Glomerular visceral epithelial cell (primary cell): ENCODE measurements around the gene FNDC3A.
A peak's percentile ranks its signal among the peaks of the same experiment; 100 is the strongest.
"Not testable (repeated sequence)": the region's sequence is repeated elsewhere in the genome, so short reads cannot be mapped to it uniquely, and the experiment has no call there.

Experiments used
- DNase-seq: peaks from one replicate; pipeline ENCODE4 v3.0.0-alpha.2; 2016; ENCODE audit errors: extremely low spot score

Gene FNDC3A

DNA sequence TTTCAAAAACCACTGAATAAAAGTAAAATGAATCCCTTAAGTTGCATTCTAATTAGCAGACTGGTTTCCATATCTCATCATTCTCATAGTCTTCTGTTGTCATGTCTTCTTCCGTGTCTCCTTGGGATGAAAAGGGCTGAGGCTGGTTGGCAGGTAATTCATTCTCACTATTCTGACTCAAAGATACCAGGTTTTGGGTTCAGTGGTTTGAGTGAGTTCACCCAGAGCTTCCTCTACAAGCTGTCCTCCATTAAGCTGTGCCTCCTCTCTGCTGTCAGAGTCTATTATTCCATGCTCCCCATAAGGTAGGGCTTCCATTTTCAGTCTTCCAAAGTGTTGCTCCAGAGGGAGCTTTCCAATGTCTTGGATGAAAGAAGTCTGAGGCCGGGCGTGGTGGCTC is 68.3 kb downstream of the FNDC3A start:
- no peak for DNase-seq

DNA sequence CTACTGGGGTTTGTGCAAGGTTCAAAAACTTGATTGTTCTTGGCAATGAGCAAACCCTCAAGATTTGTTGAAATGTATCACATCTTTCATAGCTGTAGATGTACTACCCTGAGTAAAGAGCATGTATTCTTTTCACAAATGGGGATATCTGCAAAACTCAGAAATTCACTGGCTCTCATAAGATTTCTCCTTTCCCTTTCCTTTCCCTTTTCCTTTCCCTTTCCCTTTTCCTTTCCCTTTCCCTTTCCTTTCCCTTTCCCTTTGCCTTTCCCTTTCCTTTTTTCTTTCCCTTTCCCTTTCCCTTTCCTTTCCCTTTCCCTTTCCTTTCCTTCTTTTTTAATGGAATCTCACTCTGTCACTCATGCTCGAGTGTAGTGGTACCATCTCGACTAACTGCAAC is 69.1 kb downstream of the FNDC3A start:
- no peak for DNase-seq

GRCh38 chr13:49046002-49046401 is 70.3 kb downstream of the FNDC3A start:
- DNase-seq: no peak

DNA sequence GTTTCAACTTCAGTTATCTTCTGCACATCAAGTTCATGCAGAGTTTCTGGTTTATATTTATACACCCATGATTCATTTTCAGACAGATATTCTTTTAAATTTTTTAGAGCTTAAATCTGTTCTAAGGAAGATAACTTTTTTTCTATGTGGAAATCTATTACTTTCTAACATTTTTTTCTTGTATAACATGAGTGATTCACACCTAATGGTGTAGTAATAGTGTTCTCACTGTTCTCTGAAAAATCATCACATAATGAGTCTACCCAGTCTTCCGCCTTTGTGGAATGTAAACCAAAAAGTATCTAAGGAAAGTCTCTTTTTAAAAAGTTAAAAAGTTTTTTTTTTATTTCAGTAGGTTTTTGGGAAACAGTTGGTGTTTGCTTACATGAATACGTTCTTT is 70.8 kb downstream of the FNDC3A start:
- no peak for DNase-seq

DNA sequence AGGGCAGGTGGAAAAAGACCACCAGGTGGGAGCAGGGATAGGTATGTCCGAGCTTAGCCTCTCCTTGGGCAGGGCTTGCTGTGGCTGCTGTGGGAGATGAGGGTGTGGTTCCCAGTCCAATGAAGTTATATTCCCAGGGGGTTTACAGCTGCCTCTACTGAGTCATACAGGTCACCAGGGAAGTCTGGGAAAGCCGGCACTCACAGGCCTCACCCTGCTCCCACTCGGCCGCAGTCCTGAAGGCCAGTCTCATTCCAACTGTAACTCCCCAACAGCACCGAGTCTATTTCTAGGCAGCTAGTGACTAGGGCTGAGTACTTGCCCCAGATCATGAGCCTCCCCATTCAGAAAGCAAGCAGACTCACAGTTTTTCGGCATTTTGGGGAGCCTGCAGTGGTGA is 77.1 kb downstream of the FNDC3A start:
- DNase-seq: no peak

DNA sequence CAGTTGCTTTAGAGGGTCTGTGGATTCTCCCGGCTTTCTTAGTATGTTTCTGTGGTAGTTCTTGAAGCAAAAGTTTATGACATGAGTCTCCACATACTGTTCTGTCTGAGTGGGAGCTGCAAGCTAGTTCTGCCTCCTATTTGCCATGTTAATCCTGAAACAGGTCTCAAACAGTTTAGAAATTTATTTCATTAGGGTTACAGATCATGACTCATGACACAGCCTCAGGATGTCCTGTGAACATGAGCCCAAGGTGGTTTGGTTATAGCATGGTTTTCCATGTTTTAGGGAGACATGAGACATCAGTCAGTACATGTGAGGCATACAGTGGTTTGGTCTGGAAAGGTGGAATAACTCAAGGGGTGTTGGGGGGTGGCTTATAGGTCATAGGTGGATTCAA is 77.5 kb downstream of the FNDC3A start:
- DNase-seq: no peak

DNA sequence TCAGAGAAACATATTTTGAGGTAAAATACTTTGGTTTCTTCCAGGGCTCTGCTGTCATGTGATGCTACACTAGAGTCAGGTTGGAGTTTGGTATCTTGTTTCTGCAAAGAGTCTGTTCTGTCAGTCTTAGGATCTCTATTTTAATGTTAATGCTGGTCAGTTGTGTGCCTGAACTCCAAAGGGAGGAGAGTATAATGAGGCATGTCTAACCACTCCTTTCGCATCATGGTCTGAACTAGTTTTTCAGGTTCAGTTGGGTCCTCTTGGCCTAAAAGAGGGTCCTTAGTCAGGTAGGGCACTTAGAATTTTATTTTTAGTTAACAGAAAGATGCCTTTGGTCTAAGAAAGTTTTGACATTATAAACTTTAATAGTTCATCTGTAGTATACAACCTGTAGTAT is 78.2 kb downstream of the FNDC3A start:
- no peak for DNase-seq

DNA sequence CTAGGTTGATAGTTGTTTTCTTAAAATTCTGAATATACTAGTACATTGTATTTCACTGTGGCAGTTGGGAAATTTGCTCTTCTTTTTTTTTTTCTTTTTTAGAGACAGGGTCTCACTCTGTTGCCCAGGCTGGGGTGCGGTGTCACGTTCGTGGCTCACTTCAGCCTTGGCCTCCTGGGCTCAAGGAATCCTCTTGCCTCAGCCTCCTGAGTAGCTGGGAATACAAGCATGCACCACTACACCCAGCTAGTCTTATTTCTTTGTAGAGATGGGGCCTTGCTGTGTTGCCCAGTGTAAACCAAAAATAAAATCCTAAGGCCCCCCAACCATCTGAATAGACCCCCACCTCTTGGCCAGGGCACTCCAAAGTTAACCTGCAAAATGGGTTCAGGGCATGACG is 79.3 kb downstream of the FNDC3A start:
- no peak for DNase-seq

DNA sequence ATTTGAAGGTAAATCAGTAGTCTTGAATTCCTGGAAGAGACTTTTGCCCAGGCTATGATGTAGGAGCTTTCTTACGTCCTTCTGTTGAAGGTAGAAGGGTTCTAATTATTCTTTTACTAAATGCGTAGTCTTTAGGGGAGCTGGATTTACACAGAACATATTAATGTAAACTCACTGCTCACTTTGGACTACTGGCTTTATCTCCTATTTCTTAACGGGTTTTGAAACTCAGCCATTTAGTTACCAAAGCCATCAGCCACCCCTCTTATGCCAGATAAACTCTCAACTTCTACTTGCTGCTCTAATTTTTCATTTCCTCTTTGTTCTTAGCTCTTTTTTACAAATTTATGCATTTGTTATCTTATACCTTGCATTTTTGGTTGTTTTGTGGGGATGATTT is 81.5 kb downstream of the FNDC3A start:
- no peak for DNase-seq

- DNase-seq: no peak
Observed at GRCh38 chr13:49058761-49059160, 83.0 kb downstream of the FNDC3A start.

DNA sequence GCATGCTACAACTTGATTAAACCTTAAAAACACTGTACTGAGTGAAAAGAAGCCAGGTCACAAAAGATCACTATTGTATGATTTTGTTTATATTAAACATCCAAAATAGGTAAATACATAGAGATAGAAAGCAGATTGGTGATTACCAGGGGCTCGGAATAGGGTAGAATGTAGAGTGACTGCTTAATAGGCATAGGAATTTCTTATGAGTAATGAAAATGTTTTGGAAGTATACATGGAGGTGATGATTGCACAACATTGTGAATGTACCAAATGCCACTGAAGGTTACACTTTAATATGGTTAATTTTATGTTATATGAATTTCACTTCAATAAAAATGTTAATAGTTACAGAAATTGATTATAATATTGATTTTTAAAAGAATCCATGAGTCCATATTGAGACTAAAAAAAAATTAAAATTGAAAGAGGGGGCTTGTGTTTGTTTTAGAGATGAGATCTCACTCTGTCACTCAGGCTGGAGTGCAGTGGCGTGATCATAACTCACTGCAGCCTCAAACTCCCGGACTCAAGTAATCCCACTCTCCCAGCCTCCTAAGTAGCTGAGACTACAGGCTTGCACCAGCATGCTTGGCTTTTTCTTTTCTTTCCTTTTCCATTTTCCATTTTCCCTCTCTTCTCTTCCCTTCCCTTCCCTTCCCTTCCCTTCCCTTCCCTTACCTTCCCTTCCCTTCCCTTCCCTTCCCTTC is 85.1 kb downstream of the FNDC3A start:
- DNase-seq: no peak

DNA sequence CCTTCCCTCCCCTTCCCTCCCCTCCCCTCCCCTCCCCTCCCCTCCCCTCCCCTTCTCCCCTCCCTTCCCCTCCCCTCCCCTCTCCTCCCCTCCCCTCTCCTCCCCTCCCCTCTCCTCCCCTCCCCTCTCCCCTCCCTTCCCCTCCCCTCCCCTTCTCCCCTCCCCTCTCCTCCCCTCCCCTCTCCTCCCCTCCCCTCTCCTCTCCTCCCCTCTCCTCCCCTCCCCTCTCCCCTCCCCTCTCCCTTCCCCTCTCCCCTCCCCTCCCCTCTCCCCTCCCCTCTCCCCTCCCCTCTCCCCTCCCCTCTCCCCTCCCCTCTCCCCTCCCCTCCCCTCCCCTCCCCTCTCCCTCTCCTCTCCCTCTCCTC is 85.7 kb downstream of the FNDC3A start:
- DNase-seq: not testable (repeated sequence)

- DNase-seq: no peak
Observed at GRCh38 chr13:49062297-49062896, 86.7 kb downstream of the FNDC3A start.

DNA sequence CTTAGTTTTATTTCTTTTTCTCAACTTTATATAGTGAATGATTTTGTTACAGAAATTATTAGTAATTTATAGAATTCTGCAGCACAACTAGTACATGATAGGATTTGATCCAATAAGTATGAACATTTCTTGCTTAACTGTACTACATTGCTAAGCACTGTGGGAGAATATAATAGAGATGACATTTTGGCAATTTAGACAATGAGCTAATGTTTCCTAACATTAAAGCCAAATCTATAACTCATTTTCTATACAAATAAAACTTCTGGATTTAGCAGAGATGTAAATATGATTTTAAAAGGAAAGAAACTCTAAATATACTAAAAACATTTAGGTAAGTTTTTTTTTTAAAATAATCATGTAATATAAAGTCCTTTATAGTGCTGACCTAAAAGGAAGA is 87.3 kb downstream of the FNDC3A start:
- DNase-seq: no peak

GRCh38 chr13:49063497-49063896 is 87.8 kb downstream of the FNDC3A start:
- DNase-seq: no peak

DNA sequence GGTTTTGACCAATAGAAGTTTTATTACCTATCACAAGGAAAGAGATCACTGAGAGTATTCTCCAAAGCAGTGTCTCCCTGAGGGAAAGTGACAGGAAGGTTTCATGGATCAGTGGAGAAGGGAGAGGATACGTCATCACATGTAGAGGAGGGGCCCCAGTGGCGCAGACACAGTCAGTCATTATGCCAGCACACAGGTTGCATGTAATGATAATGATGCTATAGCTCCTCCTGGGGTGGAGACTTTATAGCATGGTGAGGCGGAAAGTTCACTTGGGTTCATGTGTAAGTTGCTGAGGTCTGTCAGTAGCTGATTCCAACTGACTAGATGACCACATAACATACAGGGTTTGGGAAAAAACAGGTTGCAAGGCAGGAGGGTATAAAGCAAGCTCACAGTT is 88.8 kb downstream of the FNDC3A start:
- DNase-seq: peak; percentile 11

DNA sequence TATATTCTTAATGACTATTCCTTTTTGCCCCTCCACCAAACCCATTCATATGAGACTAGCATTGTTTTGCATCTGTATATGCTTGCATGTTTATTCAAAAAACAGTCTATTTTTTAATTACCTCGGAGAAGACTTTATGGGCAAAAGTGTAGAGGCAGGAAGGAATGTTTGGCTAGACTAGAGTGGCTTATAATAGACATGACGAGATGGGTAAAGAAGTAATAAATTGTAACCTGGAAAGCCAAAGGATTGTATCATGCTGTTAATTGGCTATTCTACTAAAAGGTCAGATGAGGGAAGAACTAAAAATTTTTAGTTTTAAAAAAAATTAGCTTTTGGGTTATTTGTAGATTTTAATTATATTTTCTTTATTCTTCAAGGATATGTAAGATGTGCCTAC is 91.1 kb downstream of the FNDC3A start:
- DNase-seq: no peak

DNA sequence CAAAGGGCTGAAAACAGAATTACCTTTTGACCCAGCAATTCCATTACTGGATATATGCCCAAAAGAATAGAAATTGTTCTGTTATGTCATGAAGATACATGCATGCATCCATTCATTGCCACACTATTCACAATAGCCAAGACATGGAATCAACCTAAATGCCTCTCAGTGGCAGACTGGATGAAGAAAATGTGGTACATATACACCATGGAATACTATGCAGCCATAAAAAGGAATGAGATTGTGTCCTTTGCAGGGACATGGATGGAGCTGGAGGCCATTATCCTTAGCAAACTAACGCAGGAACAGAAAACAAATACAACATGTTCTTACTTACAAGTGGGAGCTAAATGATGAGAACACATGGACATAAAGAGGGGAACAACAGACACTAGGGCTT is 92.8 kb downstream of the FNDC3A start:
- not testable (repeated sequence) for DNase-seq

- DNase-seq: not testable (repeated sequence)
Observed at GRCh38 chr13:49070021-49070420, 94.3 kb downstream of the FNDC3A start.

DNA sequence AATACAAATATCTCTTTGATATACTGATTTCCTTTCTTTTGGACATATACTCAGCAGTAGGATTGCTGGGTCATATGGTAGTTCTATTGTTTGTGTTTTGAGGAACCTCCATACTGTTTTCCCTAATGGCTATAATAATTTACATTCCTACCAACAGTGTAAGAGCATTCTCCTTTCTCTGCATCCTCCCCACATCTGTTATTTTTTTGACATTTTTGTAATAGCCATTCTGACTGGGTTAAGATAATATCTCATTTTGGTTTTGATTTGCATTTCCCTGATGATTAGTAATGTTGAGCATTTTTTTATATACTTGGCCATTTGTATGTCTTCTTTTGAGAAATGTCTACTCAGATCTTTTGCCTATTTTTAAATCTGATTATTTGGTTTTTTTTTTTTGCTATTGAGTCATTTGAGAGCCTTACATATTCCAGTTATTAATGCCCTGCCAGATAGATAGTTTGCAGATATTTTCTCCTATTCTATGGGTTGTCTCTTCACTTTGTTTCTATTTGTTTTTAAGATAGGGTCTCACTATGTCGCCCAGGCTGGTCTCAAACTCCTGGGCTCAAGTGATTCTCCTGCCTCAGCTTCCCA is 95.7 kb downstream of the FNDC3A start:
- no peak for DNase-seq

- DNase-seq: peak; percentile 40
Observed at GRCh38 chr13:49082653-49083536, 107.2 kb downstream of the FNDC3A start.

- no peak for DNase-seq
Observed at GRCh38 chr13:49084961-49085360, 109.2 kb downstream of the FNDC3A start.

DNA sequence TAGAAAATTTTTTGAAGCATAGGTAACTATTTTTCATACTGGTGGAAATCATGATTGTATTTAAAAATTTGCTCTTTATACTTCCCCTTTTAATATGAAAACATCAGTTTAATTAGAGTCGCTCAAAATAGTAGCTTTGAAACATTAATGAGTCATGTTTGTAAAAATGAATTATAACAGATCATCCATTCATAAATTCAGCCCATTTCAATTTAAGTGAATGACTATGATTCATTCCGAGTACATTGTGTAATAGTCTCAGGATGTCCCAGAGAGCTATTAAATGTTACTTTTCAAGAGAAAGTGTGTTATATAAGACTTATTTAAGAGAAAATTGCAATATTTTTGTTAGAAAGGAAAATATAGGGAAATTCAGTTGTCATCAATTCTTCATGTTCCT is 111.0 kb downstream of the FNDC3A start:
- peak; percentile 6 for DNase-seq
